ENCODE measurements around the gene CRIP2. TPM values are rescaled to one million over a fixed set of nuclear protein-coding genes. Genes with fewer than 3 reads are reported as not detected.

CRIP2 gene
- total RNA-seq, 6 experiments from 2014 or later = 11.2 to 50.0 (median 27.5) TPM

- intact Hi-C loops (cut with DNase I) = no loop called here
- DNase-seq (no peak), ATAC-seq (no peak)
- no peak overlapping the region for H3K4me3 ChIP-seq
- no peaks in the 10 kb centered on the region for H3K27me3 ChIP-seq
- H3K9me3 ChIP-seq = no peaks in the 10 kb centered on the region
- peaks cover 0 to 22% (median 3%) of the 10 kb centered on the region in 4 donors for H3K4me1 ChIP-seq
- H3K36me3 ChIP-seq = peaks cover 0 to 24% (median 2%) of the 10 kb centered on the region in 4 donors
- 100% methylated on average over 2 of the region's 22 CpGs for WGBS (ENCODE audit: insufficient coverage, low coverage, low lambda C conversion rate, missing lambda C conversion rate)
- no peak for TF ChIP-seq CTCF (IDR thresholded peaks at IDR 0.05)
- no peak for TF ChIP-seq POLR2A (IDR thresholded peaks at IDR 0.05)
- H3K27ac ChIP-seq = peak overlapping the region in 1 of 3 donors; percentile 55
These were observed 6.6 kb upstream of the CRIP2 start for GRCh38 chr14:105467942-105468471.

GRCh38 chr14:105468621-105469241 lies 5.9 kb upstream of the CRIP2 start:
- WGBS (ENCODE audit: insufficient coverage, low coverage, low lambda C conversion rate, missing lambda C conversion rate) = 10% methylated on average over 2 of the region's 19 CpGs
- TF ChIP-seq POLR2A (IDR thresholded peaks at IDR 0.05) = no peak
- no peak for TF ChIP-seq CTCF (IDR thresholded peaks at IDR 0.05)
- Histone ChIP-seq H3K36me3 (peaks cover 0 to 17% (median 2%) of the 10 kb centered on the region in 4 donors), H3K4me3 (no peak overlapping the region), H3K9me3 (no peaks in the 10 kb centered on the region), H3K4me1 (peaks cover 0 to 23% (median 3%) of the 10 kb centered on the region in 4 donors), H3K27ac (peak overlapping the region in 1 of 3 donors; percentile 55), H3K27me3 (no peaks in the 10 kb centered on the region)
- ATAC-seq (peak; percentile 68 to 83 (median 70)), DNase-seq (peak in 2 of 3 donors; percentile 82 to 86)
- intact Hi-C loops (cut with DNase I) = no loop called here

GRCh38 chr14:105469456-105470349 lies 4.9 kb upstream of the CRIP2 start:
- Histone ChIP-seq H3K4me1 (peaks cover 0 to 29% (median 3%) of the 10 kb centered on the region in 4 donors), H3K27ac (peak overlapping the region in 1 of 3 donors; percentile 55), H3K36me3 (peaks cover 0 to 9% (median 0%) of the 10 kb centered on the region in 4 donors), H3K9me3 (no peaks in the 10 kb centered on the region), H3K27me3 (no peaks in the 10 kb centered on the region), H3K4me3 (no peak overlapping the region)
- DNase-seq (no peak), ATAC-seq (no peak)
- WGBS (ENCODE audit: insufficient coverage, low coverage, low lambda C conversion rate, missing lambda C conversion rate) = 92% methylated on average over 10 of the region's 54 CpGs
- TF ChIP-seq POLR2A (IDR thresholded peaks at IDR 0.05) (no peak), CTCF (IDR thresholded peaks at IDR 0.05) (no peak)
- intact Hi-C loops (cut with DNase I) = no loop called here

DNA sequence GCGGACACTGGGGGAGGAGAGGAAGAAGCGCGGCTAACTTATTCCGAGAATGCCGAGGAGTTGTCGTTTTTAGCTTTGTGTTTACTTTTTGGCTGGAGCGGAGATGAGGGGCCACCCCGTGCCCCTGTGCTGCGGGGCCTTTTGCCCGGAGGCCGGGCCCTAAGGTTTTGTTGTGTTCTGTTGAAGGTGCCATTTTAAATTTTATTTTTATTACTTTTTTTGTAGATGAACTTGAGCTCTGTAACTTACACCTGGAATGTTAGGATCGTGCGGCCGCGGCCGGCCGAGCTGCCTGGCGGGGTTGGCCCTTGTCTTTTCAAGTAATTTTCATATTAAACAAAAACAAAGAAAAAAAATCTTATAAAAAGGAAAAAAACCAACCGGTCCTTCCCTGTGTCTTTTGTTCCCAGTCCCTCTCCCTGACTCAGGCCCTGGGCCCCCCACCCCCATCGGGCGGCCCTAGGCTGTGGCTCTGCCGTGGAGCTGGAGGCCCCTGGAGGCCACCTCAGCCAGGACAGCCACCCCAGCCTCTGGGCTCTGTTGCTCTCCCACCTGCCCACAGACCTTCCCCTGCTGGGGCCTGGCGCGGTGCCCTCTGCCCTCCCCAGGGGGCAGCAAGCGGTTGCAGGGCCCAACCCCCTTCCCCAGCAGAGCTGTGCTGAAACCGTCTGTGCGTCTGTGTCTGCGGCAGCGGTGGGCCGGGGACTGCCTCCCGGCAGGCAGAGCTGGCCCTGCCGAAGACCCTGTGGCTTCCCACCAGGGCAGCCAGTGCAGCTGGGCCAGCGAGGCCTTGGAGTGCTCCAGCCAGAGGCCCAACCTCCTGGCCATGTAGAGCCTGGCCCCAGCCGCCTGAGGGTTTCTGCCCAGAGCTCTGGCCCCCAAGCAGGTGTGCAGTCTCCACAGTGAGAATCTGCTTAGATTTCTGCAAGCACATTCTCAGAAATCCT lies 4.0 kb upstream of the CRIP2 start:
- H3K27me3 ChIP-seq = no peaks in the 10 kb centered on the region
- H3K36me3 ChIP-seq = peaks cover 0 to 5% (median 0%) of the 10 kb centered on the region in 4 donors
- no peak overlapping the region for H3K27ac ChIP-seq
- H3K9me3 ChIP-seq = no peaks in the 10 kb centered on the region
- WGBS (ENCODE audit: insufficient coverage, low coverage, low lambda C conversion rate, missing lambda C conversion rate) = 85% methylated on average over 16 of the region's 34 CpGs
- no peak for ATAC-seq
- H3K4me1 ChIP-seq = peaks cover 0 to 39% (median 5%) of the 10 kb centered on the region in 4 donors
- intact Hi-C loops (cut with DNase I) = no loop called here
- TF ChIP-seq CTCF (IDR thresholded peaks at IDR 0.05) = no peak
- no peak for TF ChIP-seq POLR2A (IDR thresholded peaks at IDR 0.05)
- no peak overlapping the region for H3K4me3 ChIP-seq
- DNase-seq = no peak

Measured in right lobe of liver (tissue), 6 donors.